Mesodermal cell (in vitro differentiated cells): Measurements from ENCODE around the gene MAGEA9B.
"Not testable (repeated sequence)": the region's sequence is repeated elsewhere in the genome, so short reads cannot be mapped to it uniquely, and the experiment has no call there.

ENCODE experiments used
- H3K27ac ChIP-seq: 2 replicates; pipeline ENCODE4 v1.7.0; 2013; ENCODE audit warnings: mild to moderate bottlenecking, low read depth, low read length, moderate library complexity; ENCODE audit not compliant: severe bottlenecking
- H3K36me3 ChIP-seq: 2 replicates; pipeline ENCODE4 v1.7.1; 2013; ENCODE audit warnings: mild to moderate bottlenecking, low read length, moderate library complexity; ENCODE audit not compliant: control insufficient read depth, insufficient read depth
- H3K4me1 ChIP-seq: one replicate; pipeline ENCODE4 v1.7.1; 2013; ENCODE audit warnings: mild to moderate bottlenecking, low read length; ENCODE audit not compliant: insufficient read depth, control insufficient read depth, poor library complexity, severe bottlenecking
- H3K4me3 ChIP-seq: 2 replicates; pipeline ENCODE4 v1.7.0; 2013; ENCODE audit warnings: low read length, control low read depth, mild to moderate bottlenecking; ENCODE audit not compliant: insufficient read depth, poor library complexity, severe bottlenecking; ENCODE audit errors: extremely low read depth
- H3K9me3 ChIP-seq: 2 replicates; pipeline ENCODE4 v1.7.1; 2013; ENCODE audit warnings: mild to moderate bottlenecking, low read length, moderate library complexity; ENCODE audit not compliant: control insufficient read depth
- WGBS, 2 experiments: methylation state at CpG; one replicate each; pipeline ENCODE4 v1.1.5; 2013; ENCODE audit warnings: missing lambda C conversion rate in 2 of 2; ENCODE audit not compliant: insufficient coverage in 2 of 2; 5-methylcytosine and 5-hydroxymethylcytosine counted together

Gene MAGEA9B

GRCh38 chrX:149611623-149612175 lies 24.4 kb upstream of the MAGEA9B start:
- Histone ChIP-seq H3K27ac (no peak overlapping the region), H3K36me3 (peaks cover 12% of the 10 kb centered on the region), H3K4me1 (no peaks in the 10 kb centered on the region), H3K4me3 (no peak overlapping the region), H3K9me3 (no peaks in the 10 kb centered on the region)
- no CpG with 5 or more reads among the region's 1 CpG for WGBS, 2 experiments

GRCh38 chrX:149610511-149610910 lies 23.3 kb upstream of the MAGEA9B start:
- no peak overlapping the region for H3K27ac ChIP-seq
- peaks cover 4% of the 10 kb centered on the region for H3K4me1 ChIP-seq
- no peaks in the 10 kb centered on the region for H3K9me3 ChIP-seq
- no peak overlapping the region for H3K4me3 ChIP-seq
- WGBS, 2 experiments: 100% methylated on average over 1 of the region's 5 CpGs
- peaks cover 15% of the 10 kb centered on the region for H3K36me3 ChIP-seq

- Histone ChIP-seq H3K27ac (no peak overlapping the region), H3K4me3 (no peak overlapping the region), H3K36me3 (peaks cover 20% of the 10 kb centered on the region), H3K4me1 (peaks cover 4% of the 10 kb centered on the region), H3K9me3 (no peaks in the 10 kb centered on the region)
Observed at GRCh38 chrX:149607699-149608098, 20.4 kb upstream of the MAGEA9B start.

- WGBS, 2 experiments: 97 to 100% methylated on average over 3 of the region's 7 CpGs
- peaks cover 23% of the 10 kb centered on the region for H3K36me3 ChIP-seq
Observed at GRCh38 chrX:149605248-149605885, 18.1 kb upstream of the MAGEA9B start.

GRCh38 chrX:149598603-149599002 lies 11.3 kb upstream of the MAGEA9B start:
- no CpG with 5 or more reads among the region's 11 CpGs for WGBS, 2 experiments
- H3K4me3 ChIP-seq, H3K27ac ChIP-seq, H3K4me1 ChIP-seq, H3K36me3 ChIP-seq, H3K9me3 ChIP-seq: not testable (repeated sequence)

More at GRCh38 chrX:149605248-149605885, 18.1 kb upstream of the MAGEA9B start:
- H3K4me1 ChIP-seq, H3K4me3 ChIP-seq, H3K9me3 ChIP-seq: not testable (repeated sequence)
- H3K27ac ChIP-seq: peak overlapping the region; percentile 41

- not testable (repeated sequence) for H3K4me1 ChIP-seq, H3K36me3 ChIP-seq, H3K4me3 ChIP-seq, H3K9me3 ChIP-seq, H3K27ac ChIP-seq
- no CpG with 5 or more reads among the region's 7 CpGs for WGBS, 2 experiments
Observed at GRCh38 chrX:149595943-149596342, 8.7 kb upstream of the MAGEA9B start.

GRCh38 chrX:149595214-149595613 lies 8.0 kb upstream of the MAGEA9B start, which contains the start of gene HSFX2:
Gene HSFX2 (minus strand): TSS chrX:149595314. CDS start chrX:149594700, 614 bp downstream.
- H3K27ac ChIP-seq, H3K9me3 ChIP-seq, H3K4me3 ChIP-seq, H3K4me1 ChIP-seq, H3K36me3 ChIP-seq: not testable (repeated sequence)
- WGBS, 2 experiments: no CpG with 5 or more reads among the region's 17 CpGs

GRCh38 chrX:149590993-149591392 lies 3.7 kb upstream of the MAGEA9B start:
- not testable (repeated sequence) for H3K4me1 ChIP-seq, H3K36me3 ChIP-seq, H3K9me3 ChIP-seq, H3K4me3 ChIP-seq, H3K27ac ChIP-seq
- no CpG with 5 or more reads among the region's 7 CpGs for WGBS, 2 experiments

GRCh38 chrX:149585631-149586030 lies 1.6 kb downstream of the MAGEA9B start:
- H3K9me3 ChIP-seq, H3K36me3 ChIP-seq, H3K4me1 ChIP-seq, H3K4me3 ChIP-seq, H3K27ac ChIP-seq: not testable (repeated sequence)
- no CpG with 5 or more reads among the region's 17 CpGs for WGBS, 2 experiments

GRCh38 chrX:149573456-149573855 lies 13.8 kb downstream of the MAGEA9B start:
- not testable (repeated sequence) for H3K36me3 ChIP-seq, H3K9me3 ChIP-seq, H3K27ac ChIP-seq, H3K4me1 ChIP-seq, H3K4me3 ChIP-seq
- WGBS, 2 experiments: no CpG with 5 or more reads among the region's 1 CpG

- Histone ChIP-seq H3K36me3 (no peaks in the 10 kb centered on the region), H3K27ac (no peak overlapping the region), H3K9me3 (no peaks in the 10 kb centered on the region), H3K4me1 (peaks cover 9% of the 10 kb centered on the region), H3K4me3 (no peak overlapping the region)
- no CpG with 5 or more reads among the region's 1 CpG for WGBS, 2 experiments
Observed at GRCh38 chrX:149572743-149573142, 14.5 kb downstream of the MAGEA9B start.
